WTC11 (cell line): ENCODE measurements around the gene MYO15B.

Source experiments
- CREB1 ChIP-seq: sonication (generic); formaldehyde crosslinking; IDR thresholded peaks from 2 replicates; pipeline ENCODE4 v1.8.0; 2023; ENCODE audit warnings: mild to moderate bottlenecking, missing genetic modification reagents
- NR2C2 ChIP-seq: sonication (generic); formaldehyde crosslinking; IDR thresholded peaks from 2 replicates; pipeline ENCODE4 v1.8.0; 2022; ENCODE audit warnings: mild to moderate bottlenecking, missing genetic modification reagents
- RELA ChIP-seq: sonication (generic); formaldehyde crosslinking; IDR thresholded peaks from 2 replicates; pipeline ENCODE4 v1.8.1; 2022; ENCODE audit warnings: missing genetic modification reagents, mild to moderate bottlenecking, borderline replicate concordance
- TCF7 ChIP-seq: sonication (generic); formaldehyde crosslinking; IDR thresholded peaks from 2 replicates; pipeline ENCODE4 v1.8.0; 2022; ENCODE audit warnings: mild to moderate bottlenecking, low read depth, missing genetic modification reagents, moderate library complexity
- TEAD4 ChIP-seq: sonication (generic); formaldehyde crosslinking; IDR thresholded peaks from 2 replicates; pipeline ENCODE4 v1.8.0; 2022; ENCODE audit warnings: mild to moderate bottlenecking, missing genetic modification reagents
- ZBTB21 ChIP-seq: sonication (generic); formaldehyde crosslinking; IDR thresholded peaks from 2 replicates; pipeline ENCODE4 v1.8.1; 2023; ENCODE audit warnings: mild to moderate bottlenecking, missing genetic modification reagents, borderline replicate concordance
- TF ChIP-seq, protein P1 (sequence below): fragments of 200-600 bp; IDR thresholded peaks from 2 replicates; pipeline ENCODE4 v1.8.0; 2022; ENCODE audit warnings: antibody characterized with exemption
- TF ChIP-seq, protein P2 (sequence below): sonication (generic); formaldehyde crosslinking; conservative IDR thresholded peaks from 2 replicates; pipeline ENCODE4 v1.8.1; 2022; ENCODE audit warnings: mild to moderate bottlenecking, missing genetic modification reagents
- TF ChIP-seq, protein P3 (sequence below): sonication (generic); formaldehyde crosslinking; IDR thresholded peaks from 2 replicates; pipeline ENCODE4 v1.8.1; 2023; ENCODE audit warnings: mild to moderate bottlenecking, missing genetic modification reagents, moderate library complexity

DNA sequence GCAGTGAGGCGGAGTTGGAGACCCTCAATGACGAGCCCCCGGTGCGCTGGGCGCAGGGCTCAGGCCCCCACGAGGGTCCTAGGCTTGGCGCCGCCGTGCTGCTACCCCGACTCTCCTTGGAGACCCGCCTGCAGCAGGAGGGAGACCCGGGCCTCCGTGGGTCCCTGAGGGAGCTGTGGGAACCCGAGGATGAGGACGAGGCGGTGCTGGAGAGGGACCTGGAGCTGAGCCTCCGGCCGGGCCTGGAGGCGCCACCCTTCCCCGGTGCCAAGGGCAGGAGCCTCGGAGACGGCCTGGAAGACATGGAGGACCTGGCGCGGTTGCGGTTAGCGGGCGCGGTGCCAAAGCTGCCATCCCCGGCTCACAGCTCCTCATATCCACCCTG lies 2.3 kb downstream of the MYO15B start:
- TF ChIP-seq, protein P1, sequence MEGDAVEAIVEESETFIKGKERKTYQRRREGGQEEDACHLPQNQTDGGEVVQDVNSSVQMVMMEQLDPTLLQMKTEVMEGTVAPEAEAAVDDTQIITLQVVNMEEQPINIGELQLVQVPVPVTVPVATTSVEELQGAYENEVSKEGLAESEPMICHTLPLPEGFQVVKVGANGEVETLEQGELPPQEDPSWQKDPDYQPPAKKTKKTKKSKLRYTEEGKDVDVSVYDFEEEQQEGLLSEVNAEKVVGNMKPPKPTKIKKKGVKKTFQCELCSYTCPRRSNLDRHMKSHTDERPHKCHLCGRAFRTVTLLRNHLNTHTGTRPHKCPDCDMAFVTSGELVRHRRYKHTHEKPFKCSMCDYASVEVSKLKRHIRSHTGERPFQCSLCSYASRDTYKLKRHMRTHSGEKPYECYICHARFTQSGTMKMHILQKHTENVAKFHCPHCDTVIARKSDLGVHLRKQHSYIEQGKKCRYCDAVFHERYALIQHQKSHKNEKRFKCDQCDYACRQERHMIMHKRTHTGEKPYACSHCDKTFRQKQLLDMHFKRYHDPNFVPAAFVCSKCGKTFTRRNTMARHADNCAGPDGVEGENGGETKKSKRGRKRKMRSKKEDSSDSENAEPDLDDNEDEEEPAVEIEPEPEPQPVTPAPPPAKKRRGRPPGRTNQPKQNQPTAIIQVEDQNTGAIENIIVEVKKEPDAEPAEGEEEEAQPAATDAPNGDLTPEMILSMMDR = no peak; the same call in 1 of the 2 replicates
- TF ChIP-seq TEAD4 (no peak), ZBTB21 (no peak), TCF7 (CRISPR knock-in tag) (no peak), NR2C2 (CRISPR knock-in tag) (no peak), RELA (CRISPR knock-in tag) (no peak), CREB1 (CRISPR knock-in tag) (no peak)
- TF ChIP-seq, protein P2, sequence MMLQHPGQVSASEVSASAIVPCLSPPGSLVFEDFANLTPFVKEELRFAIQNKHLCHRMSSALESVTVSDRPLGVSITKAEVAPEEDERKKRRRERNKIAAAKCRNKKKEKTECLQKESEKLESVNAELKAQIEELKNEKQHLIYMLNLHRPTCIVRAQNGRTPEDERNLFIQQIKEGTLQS = no peak
- TF ChIP-seq, protein P3, sequence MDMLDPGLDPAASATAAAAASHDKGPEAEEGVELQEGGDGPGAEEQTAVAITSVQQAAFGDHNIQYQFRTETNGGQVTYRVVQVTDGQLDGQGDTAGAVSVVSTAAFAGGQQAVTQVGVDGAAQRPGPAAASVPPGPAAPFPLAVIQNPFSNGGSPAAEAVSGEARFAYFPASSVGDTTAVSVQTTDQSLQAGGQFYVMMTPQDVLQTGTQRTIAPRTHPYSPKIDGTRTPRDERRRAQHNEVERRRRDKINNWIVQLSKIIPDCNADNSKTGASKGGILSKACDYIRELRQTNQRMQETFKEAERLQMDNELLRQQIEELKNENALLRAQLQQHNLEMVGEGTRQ = no peak
